Stimulated activated CD4-positive, alpha-beta T cell treated with anti-CD3 and anti-CD28 coated beads, Interleukin-4, amount 100 ng/mL, for 24 hours (primary cell): ENCODE results near the gene METTL16.

Source experiments
- DNase-seq: peaks from one replicate; pipeline ENCODE4 v3.0.0-alpha.2; 2020

Gene METTL16

DNA sequence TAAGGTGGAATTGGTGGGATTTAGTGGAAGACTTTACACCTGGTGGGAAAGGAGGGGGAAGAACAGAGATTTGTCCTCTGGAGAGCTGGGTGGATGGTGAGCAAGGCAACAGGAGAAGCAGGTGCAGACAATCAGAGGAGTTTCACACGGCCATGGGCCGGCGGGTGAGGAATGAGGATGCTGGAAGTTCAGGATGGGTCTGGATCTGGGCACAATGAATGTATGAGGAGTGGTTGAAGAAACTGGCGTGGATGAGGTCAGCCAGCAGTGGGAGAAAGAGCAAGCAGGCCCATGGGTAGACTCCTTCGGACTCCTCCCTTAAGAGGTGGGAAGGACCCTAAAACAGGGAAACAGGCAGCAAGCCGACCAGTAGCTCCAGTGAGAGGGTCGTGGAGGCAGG, 100.7 kb downstream of the METTL16 start:
- no peak for DNase-seq

- DNase-seq, result no peak
Measured at GRCh38 chr17:2406903-2407790, 104.5 kb downstream of the METTL16 start.

DNA sequence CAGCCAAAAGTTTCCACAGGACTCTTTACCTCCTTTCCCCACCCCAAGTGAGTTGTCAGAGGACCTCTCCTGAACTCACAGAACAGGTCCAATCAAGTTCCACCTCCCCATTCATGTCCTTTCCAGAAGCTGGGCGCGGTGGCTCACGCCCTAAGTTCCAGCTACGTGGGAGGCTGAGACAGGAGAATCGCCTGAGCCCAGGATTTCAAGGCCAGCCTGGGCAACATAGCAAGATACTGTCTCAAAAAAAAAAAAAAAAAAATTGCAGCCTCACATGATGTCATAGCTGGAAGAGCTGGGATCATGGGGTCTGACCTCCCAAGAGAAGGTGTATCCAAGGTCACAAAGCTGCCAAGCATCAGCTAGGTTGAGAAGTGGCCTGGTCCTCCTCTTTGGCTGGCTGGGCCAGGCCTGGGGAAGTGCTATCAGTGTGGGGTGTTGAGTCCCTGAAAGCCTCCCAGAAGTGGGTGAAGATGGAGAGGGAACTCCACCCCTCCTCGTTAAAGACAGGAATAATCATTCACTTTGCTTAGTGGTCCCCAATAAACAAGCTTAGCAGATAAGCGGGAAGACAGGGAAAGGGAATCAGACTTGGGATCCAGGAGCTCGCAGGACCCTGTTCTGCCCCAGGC, 105.3 kb downstream of the METTL16 start:
- no peak for DNase-seq

GRCh38 chr17:2405247-2405926, 106.3 kb downstream of the METTL16 start:
- no peak for DNase-seq

DNA sequence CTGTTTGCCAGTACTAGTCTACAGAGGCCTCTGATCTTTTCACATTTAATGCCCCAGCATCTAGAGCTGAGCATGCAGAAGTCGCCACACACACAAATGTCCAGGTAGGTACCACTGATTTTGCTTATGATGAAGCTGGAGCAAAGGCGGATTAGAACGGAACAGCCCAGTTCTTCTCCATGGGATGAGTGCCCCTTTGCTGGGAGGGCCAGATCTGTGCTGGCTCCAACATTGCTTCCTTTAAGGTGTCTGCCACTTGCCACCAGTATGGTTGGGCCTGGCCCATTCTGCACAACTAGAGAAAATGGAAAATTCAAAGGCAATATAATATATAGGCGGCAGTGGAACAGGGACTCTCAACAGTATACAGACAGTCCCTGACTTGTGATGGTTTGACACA, 108.6 kb downstream of the METTL16 start:
- DNase-seq, result no peak

DNA sequence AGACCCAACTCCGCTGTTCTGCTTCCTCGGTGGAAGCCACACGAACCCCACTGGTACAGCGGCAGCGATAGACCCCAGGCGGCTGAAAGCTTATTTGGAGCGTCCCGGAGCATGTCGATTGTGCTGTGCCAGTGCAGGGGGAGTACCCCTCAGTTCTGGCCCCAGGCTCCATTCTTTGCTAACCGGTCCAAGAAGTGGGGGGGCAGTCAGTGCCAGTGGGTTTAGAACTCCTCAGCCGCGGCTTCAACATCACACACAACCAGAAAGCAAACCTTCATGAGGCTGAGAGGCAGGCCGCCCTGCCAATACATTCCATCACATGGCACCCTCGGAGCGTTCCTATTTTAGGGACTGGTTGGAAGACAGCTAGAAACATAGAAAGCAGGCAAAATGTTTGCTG, 109.1 kb downstream of the METTL16 start:
- no peak for DNase-seq

GRCh38 chr17:2401426-2402221, 110.1 kb downstream of the METTL16 start:
- peak; percentile 99 for DNase-seq

DNA sequence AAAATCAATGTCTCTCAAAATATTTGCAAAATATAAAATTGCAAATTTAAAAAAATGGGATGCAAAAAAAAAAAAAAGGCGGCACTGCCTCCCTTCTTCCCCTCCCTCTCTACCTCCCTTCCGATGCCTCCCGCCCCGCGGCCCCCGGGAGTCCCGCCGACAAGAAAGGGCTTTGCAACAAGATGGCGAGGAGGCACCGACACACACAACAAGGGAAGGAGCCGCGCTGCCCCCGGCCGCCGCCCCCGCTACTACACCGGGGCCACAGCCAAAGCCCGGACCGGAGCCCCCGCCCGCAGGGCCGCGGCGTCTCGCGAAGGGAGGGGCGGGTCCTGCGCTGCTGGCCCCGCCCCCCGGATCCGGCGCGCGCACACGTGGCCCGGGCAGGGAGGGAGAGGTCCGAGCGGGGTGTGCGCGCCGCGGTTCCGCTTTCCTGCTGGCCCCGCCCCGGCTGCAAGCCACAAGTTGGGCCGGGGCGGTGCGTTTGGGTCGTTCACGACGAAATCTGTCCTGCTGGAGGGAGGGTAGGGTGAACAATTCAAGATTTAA, 110.7 kb downstream of the METTL16 start, which contains the start of gene MNT:
MNT (minus strand) TSS at position 184 of the 549 bp plus-strand sequence. CDS start 348 bp downstream, outside the sequence.
- DNase-seq, result peak; percentile 94

DNA sequence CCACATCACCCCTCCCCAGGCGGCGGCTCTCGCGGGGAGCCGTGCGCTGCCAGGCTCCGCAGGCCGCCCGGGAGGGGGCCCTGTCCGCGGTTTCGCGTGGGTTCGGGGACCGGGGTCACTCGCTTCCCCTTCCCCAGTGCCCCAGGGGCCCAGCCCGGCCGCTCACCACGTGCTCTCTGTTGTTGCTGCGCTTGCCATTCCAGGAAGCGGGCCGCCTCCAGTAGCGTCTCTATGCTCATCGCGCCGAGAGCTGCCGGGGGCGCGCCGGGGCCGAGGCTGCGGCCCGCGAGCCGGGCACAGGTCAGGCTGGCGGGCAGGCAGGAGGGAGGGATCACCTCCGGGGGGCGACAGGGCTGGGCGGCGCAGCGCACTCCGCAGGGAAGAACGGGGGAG, 111.2 kb downstream of the METTL16 start:
- peak; percentile 63 for DNase-seq

GRCh38 chr17:2399572-2400473, 111.9 kb downstream of the METTL16 start:
- DNase-seq, result peak; percentile 91

DNA sequence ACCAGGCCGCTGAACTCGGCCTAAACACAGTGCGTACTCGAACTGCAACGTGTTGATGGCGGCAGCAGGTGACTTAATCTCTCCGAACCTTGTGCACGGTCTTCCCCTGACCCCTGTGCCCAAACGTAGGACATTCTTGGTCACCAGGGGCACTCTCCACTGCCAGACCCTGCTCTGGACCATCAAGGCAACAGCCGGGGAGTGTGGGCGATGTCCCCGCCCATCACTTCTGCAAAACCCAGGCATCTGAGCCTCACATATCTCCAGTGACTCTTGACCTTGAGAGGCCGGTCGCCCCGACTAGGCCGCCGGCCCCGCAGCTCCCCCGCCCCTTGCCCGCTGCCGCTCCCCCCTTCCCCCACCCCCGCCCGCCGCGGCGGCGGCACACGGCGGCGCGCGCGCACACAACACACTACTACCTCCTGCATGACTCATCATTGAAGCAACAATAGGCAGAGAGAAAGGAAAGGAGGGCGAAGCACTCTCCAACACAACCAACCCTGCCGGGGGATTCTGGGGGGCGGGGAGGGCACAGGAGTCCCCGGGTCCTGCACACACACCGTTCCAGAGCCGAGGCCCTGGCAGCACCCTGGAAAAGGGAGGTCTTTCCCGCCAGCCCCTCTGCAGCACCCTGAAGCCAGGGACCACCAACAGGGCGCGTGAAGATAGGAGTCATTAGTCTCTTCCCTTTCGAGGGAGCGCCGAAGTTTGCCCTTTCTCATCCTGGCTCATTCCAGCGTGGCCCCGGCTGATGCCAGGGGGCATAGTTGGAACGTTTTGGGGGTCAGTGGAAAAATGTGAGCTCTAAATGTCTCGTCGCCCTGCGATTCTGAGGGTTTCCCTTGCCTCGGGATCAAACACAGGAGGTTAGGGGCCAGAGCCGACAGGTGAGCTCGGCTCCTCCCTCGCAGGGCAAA, 112.8 kb downstream of the METTL16 start:
- peak; percentile 58 for DNase-seq

- DNase-seq, result no peak
Measured at GRCh38 chr17:2398182-2398581, 113.5 kb downstream of the METTL16 start.

GRCh38 chr17:2397247-2398171, 114.2 kb downstream of the METTL16 start:
- no peak for DNase-seq

- peak; percentile 47 for DNase-seq
Measured at GRCh38 chr17:2396568-2397246, 115.0 kb downstream of the METTL16 start.

DNA sequence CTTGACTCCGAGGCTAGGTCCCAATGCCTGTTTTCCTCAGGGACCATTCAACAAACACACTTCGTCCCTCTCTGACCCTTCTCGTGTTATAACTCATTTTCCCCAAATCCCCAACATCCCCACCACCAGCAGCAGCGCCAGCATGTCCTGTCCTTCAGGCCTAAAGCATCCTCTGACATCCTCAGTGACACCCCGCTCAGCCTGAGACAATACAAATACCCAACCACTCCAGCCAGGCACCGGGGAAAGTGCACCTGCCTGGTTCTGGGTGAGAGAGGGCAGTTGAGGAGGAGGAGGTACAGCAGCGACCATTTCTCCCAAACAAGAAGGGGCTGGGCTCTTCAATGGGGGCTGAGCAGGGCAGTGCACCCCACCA, 115.5 kb downstream of the METTL16 start:
- DNase-seq, result no peak

- DNase-seq, result no peak
Measured at GRCh38 chr17:2395258-2396181, 116.2 kb downstream of the METTL16 start.

- DNase-seq, result no peak
Measured at GRCh38 chr17:2394775-2395201, 116.9 kb downstream of the METTL16 start.
